NCI-H1436 treated with DMSO at 0.1 percent for 48 hours (cell line): Measurements from ENCODE around the gene KRTAP2-3.
"Not testable (repeated sequence)": the region's sequence is repeated elsewhere in the genome, so short reads cannot be mapped to it uniquely, and the experiment has no call there.

ENCODE experiments used
- DNase-seq: peaks from one replicate; lab custom pipeline; 2025; lab: John Stamatoyannopoulos, UW

KRTAP2-3 gene

GRCh38 chr17:41067281-41067680 lies 7.4 kb upstream of the KRTAP2-3 start:
- DNase-seq = no peak

- no peak for DNase-seq
Observed at GRCh38 chr17:41065829-41066624, 6.1 kb upstream of the KRTAP2-3 start, which contains the start of gene KRTAP2-4. Gene KRTAP2-4 (minus strand): TSS chr17:41065879. CDS start chr17:41065845, 34 bp downstream.

GRCh38 chr17:41065016-41065689 lies 5.2 kb upstream of the KRTAP2-3 start:
- DNase-seq = not testable (repeated sequence)

GRCh38 chr17:41064301-41064700 lies 4.4 kb upstream of the KRTAP2-3 start:
- no peak for DNase-seq

GRCh38 chr17:41063449-41063848 lies 3.5 kb upstream of the KRTAP2-3 start:
- no peak for DNase-seq

- DNase-seq = no peak
Observed at GRCh38 chr17:41061964-41062363, 2.0 kb upstream of the KRTAP2-3 start.

- DNase-seq = not testable (repeated sequence)
Observed at GRCh38 chr17:41059276-41060051, 450 bp downstream of the KRTAP2-3 start.

GRCh38 chr17:41058741-41059140 lies 1.2 kb downstream of the KRTAP2-3 start:
- DNase-seq = no peak

GRCh38 chr17:41057547-41057946 lies 2.4 kb downstream of the KRTAP2-3 start:
- no peak for DNase-seq

GRCh38 chr17:41055130-41055529 lies 4.8 kb downstream of the KRTAP2-3 start, which contains the start of gene KRTAP2-2:
Gene KRTAP2-2 (minus strand): TSS chr17:41055230. CDS start chr17:41055211, 19 bp downstream.
- DNase-seq = not testable (repeated sequence)

GRCh38 chr17:41054556-41054955 lies 5.4 kb downstream of the KRTAP2-3 start:
- not testable (repeated sequence) for DNase-seq

- no peak for DNase-seq
Observed at GRCh38 chr17:41054025-41054424, 5.9 kb downstream of the KRTAP2-3 start.

GRCh38 chr17:41052566-41052965 lies 7.3 kb downstream of the KRTAP2-3 start:
- no peak for DNase-seq

GRCh38 chr17:41049110-41049509 lies 10.8 kb downstream of the KRTAP2-3 start:
- DNase-seq = no peak

- DNase-seq = no peak
Observed at GRCh38 chr17:41048441-41048840, 11.5 kb downstream of the KRTAP2-3 start.

- not testable (repeated sequence) for DNase-seq
Observed at GRCh38 chr17:41046735-41047465, 13.0 kb downstream of the KRTAP2-3 start, which contains the start of gene KRTAP2-1. Gene KRTAP2-1 (minus strand): TSS chr17:41047316. CDS start chr17:41047267, 49 bp downstream.

- no peak for DNase-seq
Observed at GRCh38 chr17:41042953-41043352, 17.0 kb downstream of the KRTAP2-3 start.

- not testable (repeated sequence) for DNase-seq
Observed at GRCh38 chr17:41040783-41041571, 18.9 kb downstream of the KRTAP2-3 start, which contains the start of gene KRTAP1-1. Gene KRTAP1-1 (minus strand): TSS chr17:41041450. CDS start chr17:41041397, 53 bp downstream.

- no peak for DNase-seq
Observed at GRCh38 chr17:41037853-41038350, 22.0 kb downstream of the KRTAP2-3 start.

- DNase-seq = not testable (repeated sequence)
Observed at GRCh38 chr17:41034346-41034935, 25.5 kb downstream of the KRTAP2-3 start, which contains the start of gene KRTAP1-3. Gene KRTAP1-3 (minus strand): TSS chr17:41034874. CDS start chr17:41034821, 53 bp downstream.
